ENCODE results near the gene SUN5.

GRCh38 chr20:32965581-32966373, 38.5 kb downstream of the SUN5 start:
- TF ChIP-seq TEAD4 (IDR thresholded peaks at IDR 0.05; ENCODE audit: low read depth, low read length) (no peak), POLR2AphosphoS5 (IDR thresholded peaks at IDR 0.05; ENCODE audit: low read depth, low read length) (no peak), JUND (IDR thresholded peaks at IDR 0.05; ENCODE audit: low read length) (no peak), CTCF (IDR thresholded peaks at IDR 0.05; ENCODE audit: control extremely low read depth in 1 of 3, insufficient read depth in 1 of 3, low read depth in 1 of 3, low read length in 3 of 3) (no peak), CHD2 (IDR thresholded peaks at IDR 0.05; ENCODE audit: low read length) (no peak)
